Gastrocnemius medialis (tissue), 4 donors: ENCODE measurements around the gene SUPT3H. TPM values are rescaled to one million over a fixed set of nuclear protein-coding genes. Genes with fewer than 3 reads are reported as not detected.

Source experiments
- ATAC-seq, 2 donors: fragments of 150-250 bp; one replicate each; pipeline ENCODE4 v1.9.1; 2016
- DNase-seq, 2 donors: peaks; one replicate each; pipeline ENCODE4 v3.0.0-alpha.2; 2019
- H3K27ac ChIP-seq, 4 donors: fragments of 200-600 bp; sonication (generic); 1 replicate in 1 of 4; 2 replicates in 3 of 4; pipeline ENCODE4 v1.5.1; 2016 to 2018; ENCODE audit warnings: mild to moderate bottlenecking in 2 of 4, moderate library complexity in 1 of 4
- H3K27me3 ChIP-seq, 3 donors: fragments of 200-600 bp; sonication (generic) in 2 of 3; 1 replicate in 1 of 3; 2 replicates in 2 of 3; pipeline versions ENCODE4 v1.5.1 to v1.6.0; 2016 to 2019; ENCODE audit warnings: mild to moderate bottlenecking in 1 of 3, moderate library complexity in 1 of 3
- H3K36me3 ChIP-seq, 2 donors: fragments of 200-600 bp; sonication (generic) in 1 of 2; one replicate each; pipeline ENCODE4 v1.5.1; 2017 to 2018
- H3K4me1 ChIP-seq, 2 donors: fragments of 200-600 bp; sonication (generic) in 1 of 2; one replicate each; pipeline ENCODE4 v1.5.1; 2016 to 2017; ENCODE audit warnings: mild to moderate bottlenecking in 2 of 2
- H3K4me3 ChIP-seq, 4 donors: fragments of 200-600 bp; sonication (generic) in 3 of 4; 1 replicate in 1 of 4; 2 replicates in 3 of 4; pipeline ENCODE4 v1.5.1; 2016 to 2019; ENCODE audit warnings: mild to moderate bottlenecking in 2 of 4
- H3K9me3 ChIP-seq, 3 donors: fragments of 200-600 bp; sonication (generic) in 2 of 3; 1 replicate in 1 of 3; 2 replicates in 2 of 3; pipeline ENCODE4 v1.5.1; 2016 to 2019
- POLR2A ChIP-seq, 2 donors: fragments of 450-650 bp; IDR thresholded peaks; one replicate each; pipeline ENCODE4 v1.6.1; 2017; ENCODE audit warnings: antibody characterized with exemption in 2 of 2, mild to moderate bottlenecking in 2 of 2, moderate library complexity in 2 of 2
- in situ Hi-C, 4 donors: fragments of 200-750 bp; cut with MboI; loops; one replicate each; pipeline versions ENCODE4 v1.15.0 to v1.8.0; 2017; ENCODE audit warnings: low sequenced_read_pairs in 4 of 4
- intact Hi-C: fragments of 100-400 bp; cut with DNase I; formaldehyde crosslinking; loops from one replicate; pipeline ENCODE4 v1.15.1; 2023; ENCODE audit warnings: low total_unique reads
- total RNA-seq, 4 donors: library from RNA; depleted of rRNA; stranded (reverse); fragments of >200 nt; gene quantifications; one replicate each; pipeline versions ENCODE4 v1.1.0 to v1.2.3, GENCODE V29; 2016
- TF ChIP-seq, protein P1 (sequence below), 5 experiments: fragments of 450-650 bp in 3 of 5; fragments of 200-600 bp in 2 of 5; sonication (generic) in 2 of 5; IDR thresholded peaks in 4 of 5; conservative IDR thresholded peaks in 1 of 5; 1 replicate in 4 of 5; 2 replicates in 1 of 5; pipeline ENCODE4 v1.5.1; 2016 to 2019; ENCODE audit warnings: antibody characterized with exemption in 5 of 5, mild to moderate bottlenecking in 3 of 5, moderate library complexity in 3 of 5

The SUPT3H gene
- total RNA-seq, 4 donors from 2014 or later, result 1.5 to 9.0 (median 4.2) TPM

DNA sequence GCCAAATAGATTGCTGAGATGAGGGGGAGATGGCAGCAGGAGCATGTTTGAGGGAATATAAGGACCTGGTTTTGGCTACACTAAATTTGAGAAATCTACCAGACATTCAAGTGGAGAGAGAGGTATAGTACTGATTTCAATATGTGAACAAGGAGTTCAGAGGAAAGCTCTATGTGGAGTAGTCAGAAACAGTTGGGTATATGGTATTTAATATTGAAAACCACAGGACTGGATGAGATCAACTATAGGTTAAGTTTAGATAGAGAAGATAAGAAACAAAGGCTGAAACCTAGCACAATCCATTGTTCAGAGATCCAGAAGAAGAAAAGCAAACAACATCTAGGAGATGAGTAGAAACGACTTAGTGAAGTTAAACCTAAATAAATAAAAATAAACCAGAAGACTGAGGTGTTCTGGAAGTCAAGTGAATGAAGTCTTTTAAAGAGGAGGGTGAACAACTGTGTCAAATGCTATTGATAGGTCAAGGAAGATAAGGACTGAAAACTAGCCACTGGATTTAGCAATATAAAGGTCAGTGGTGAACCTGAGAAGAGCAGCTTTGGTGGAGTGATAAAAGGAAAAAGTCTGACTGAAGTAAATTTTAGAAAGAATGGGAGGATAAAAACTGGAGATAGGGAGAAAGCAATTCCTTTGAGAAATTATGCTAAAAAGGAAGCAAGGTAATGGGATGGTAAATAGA is 170.8 kb downstream of the SUPT3H start:
- Histone ChIP-seq H3K36me3 (no peaks in the 10 kb centered on the region), H3K4me1 (no peaks in the 10 kb centered on the region), H3K27ac (no peak overlapping the region), H3K27me3 (no peaks in the 10 kb centered on the region), H3K4me3 (no peak overlapping the region), H3K9me3 (no peaks in the 10 kb centered on the region)
- in situ Hi-C loops, result no loop called here
- TF ChIP-seq, protein P1, sequence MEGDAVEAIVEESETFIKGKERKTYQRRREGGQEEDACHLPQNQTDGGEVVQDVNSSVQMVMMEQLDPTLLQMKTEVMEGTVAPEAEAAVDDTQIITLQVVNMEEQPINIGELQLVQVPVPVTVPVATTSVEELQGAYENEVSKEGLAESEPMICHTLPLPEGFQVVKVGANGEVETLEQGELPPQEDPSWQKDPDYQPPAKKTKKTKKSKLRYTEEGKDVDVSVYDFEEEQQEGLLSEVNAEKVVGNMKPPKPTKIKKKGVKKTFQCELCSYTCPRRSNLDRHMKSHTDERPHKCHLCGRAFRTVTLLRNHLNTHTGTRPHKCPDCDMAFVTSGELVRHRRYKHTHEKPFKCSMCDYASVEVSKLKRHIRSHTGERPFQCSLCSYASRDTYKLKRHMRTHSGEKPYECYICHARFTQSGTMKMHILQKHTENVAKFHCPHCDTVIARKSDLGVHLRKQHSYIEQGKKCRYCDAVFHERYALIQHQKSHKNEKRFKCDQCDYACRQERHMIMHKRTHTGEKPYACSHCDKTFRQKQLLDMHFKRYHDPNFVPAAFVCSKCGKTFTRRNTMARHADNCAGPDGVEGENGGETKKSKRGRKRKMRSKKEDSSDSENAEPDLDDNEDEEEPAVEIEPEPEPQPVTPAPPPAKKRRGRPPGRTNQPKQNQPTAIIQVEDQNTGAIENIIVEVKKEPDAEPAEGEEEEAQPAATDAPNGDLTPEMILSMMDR (IDR thresholded peaks at IDR 0.05 in 4 of 5, conservative IDR thresholded peaks at IDR 0.05 in 1 of 5), result no peak
- TF ChIP-seq POLR2A (IDR thresholded peaks at IDR 0.05), result no peak
- no peak for DNase-seq
- no peak for ATAC-seq
- intact Hi-C loops, result no loop called here

DNA sequence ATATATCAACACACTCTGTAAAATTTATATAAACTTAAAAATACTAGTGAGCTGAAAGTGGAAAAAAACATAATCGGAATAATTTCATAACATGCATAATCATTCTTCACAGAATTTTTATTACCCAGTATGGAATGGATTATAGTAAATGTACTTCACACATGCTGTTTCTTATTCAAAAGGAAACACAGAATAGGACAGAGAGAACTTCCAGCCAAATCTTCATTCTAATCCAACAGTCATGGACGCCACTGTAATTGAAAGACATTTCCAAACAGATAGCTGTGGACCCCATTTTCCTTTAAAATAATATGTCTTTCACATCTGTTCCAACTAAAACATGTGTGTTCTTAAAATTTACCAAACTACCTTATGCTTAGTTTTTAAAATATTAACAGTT is 176.2 kb downstream of the SUPT3H start:
- intact Hi-C loops, result no loop called here
- Histone ChIP-seq H3K36me3 (no peaks in the 10 kb centered on the region), H3K27ac (no peak overlapping the region), H3K4me1 (peaks cover 0 to 8% of the 10 kb centered on the region in 2 donors), H3K27me3 (no peaks in the 10 kb centered on the region), H3K9me3 (no peaks in the 10 kb centered on the region), H3K4me3 (no peak overlapping the region)
- in situ Hi-C loops, result no loop called here
- TF ChIP-seq POLR2A (IDR thresholded peaks at IDR 0.05), result no peak
- TF ChIP-seq, protein P1 (IDR thresholded peaks at IDR 0.05 in 4 of 5, conservative IDR thresholded peaks at IDR 0.05 in 1 of 5), result no peak
- DNase-seq (no peak), ATAC-seq (no peak)

DNA sequence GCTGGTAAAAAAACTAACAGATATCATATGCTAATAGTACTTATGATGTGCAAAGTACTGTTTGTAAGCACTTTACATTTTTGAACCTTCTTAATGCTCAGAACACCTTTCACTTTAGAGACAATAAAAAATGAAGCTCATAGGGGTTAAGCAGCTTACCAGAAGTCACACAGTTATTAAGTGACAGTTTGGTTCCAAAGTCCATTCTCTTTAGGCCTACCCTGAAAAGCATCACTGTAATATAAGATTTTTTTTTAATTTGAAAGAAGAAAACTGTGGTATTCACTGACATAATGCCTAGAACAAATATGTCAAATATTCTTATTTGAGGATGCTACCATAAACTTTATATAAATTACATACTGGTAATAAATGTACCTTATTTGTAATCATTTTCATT is 177.2 kb downstream of the SUPT3H start:
- H3K9me3 ChIP-seq, result no peaks in the 10 kb centered on the region
- H3K4me1 ChIP-seq, result peaks cover 0 to 11% of the 10 kb centered on the region in 2 donors
- in situ Hi-C loops, result no loop called here
- no peak for ATAC-seq
- H3K27me3 ChIP-seq, result no peaks in the 10 kb centered on the region
- H3K36me3 ChIP-seq, result no peaks in the 10 kb centered on the region
- intact Hi-C loops, result no loop called here
- no peak for TF ChIP-seq POLR2A (IDR thresholded peaks at IDR 0.05)
- TF ChIP-seq, protein P1 (IDR thresholded peaks at IDR 0.05 in 4 of 5, conservative IDR thresholded peaks at IDR 0.05 in 1 of 5), result no peak
- DNase-seq, result no peak
- H3K27ac ChIP-seq, result no peak overlapping the region
- H3K4me3 ChIP-seq, result no peak overlapping the region

DNA sequence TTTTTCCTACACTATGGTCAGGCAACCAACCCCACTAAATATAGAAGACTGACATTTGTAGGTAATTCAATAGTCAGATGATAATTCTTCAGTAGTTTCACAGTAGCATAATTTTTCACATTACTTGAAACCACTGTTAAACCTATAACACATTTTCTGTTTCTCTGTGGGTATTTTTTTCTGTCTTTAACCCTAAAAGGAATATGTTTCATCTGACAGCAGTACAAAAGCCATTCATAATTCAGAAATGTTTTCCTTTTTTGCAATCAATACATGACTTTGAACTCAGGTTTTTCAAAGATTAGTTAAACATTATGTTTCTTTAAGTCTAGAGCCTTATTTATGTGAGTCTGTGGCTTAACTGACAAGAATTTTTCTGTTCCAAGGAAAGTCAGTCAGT is 178.2 kb downstream of the SUPT3H start:
- Histone ChIP-seq H3K27ac (no peak overlapping the region), H3K4me3 (no peak overlapping the region), H3K4me1 (peaks cover 0 to 11% of the 10 kb centered on the region in 2 donors), H3K36me3 (no peaks in the 10 kb centered on the region), H3K9me3 (no peaks in the 10 kb centered on the region), H3K27me3 (no peaks in the 10 kb centered on the region)
- in situ Hi-C loops (no loop called here), intact Hi-C loops (no loop called here)
- no peak for TF ChIP-seq POLR2A (IDR thresholded peaks at IDR 0.05)
- TF ChIP-seq, protein P1 (IDR thresholded peaks at IDR 0.05 in 4 of 5, conservative IDR thresholded peaks at IDR 0.05 in 1 of 5), result no peak
- ATAC-seq (no peak), DNase-seq (no peak)

DNA sequence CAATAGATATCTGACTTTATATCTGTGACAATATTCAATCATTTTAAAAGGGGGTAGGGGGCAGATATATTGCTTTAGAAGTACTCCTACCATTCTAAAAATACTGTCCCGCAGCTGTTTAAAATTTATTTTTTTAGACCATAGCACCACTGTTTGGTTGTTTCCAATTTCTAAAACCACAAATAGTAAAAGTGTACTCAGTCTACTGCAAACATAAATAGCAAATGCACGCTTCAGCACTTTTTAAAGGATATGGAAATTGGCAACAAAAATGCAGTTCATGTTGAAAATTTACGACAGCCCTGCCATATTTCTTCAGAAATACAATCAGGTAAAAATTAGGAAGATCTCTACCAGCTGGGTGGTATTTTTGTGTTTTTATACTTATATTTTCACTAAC is 181.6 kb downstream of the SUPT3H start:
- in situ Hi-C loops (no loop called here), intact Hi-C loops (no loop called here)
- H3K4me3 ChIP-seq, result no peak overlapping the region
- H3K4me1 ChIP-seq, result peaks cover 0 to 11% of the 10 kb centered on the region in 2 donors
- ATAC-seq, result no peak
- no peak overlapping the region for H3K27ac ChIP-seq
- no peaks in the 10 kb centered on the region for H3K27me3 ChIP-seq
- H3K9me3 ChIP-seq, result no peaks in the 10 kb centered on the region
- TF ChIP-seq, protein P1 (IDR thresholded peaks at IDR 0.05 in 4 of 5, conservative IDR thresholded peaks at IDR 0.05 in 1 of 5), result no peak
- no peak for TF ChIP-seq POLR2A (IDR thresholded peaks at IDR 0.05)
- DNase-seq, result no peak
- H3K36me3 ChIP-seq, result no peaks in the 10 kb centered on the region
